Right lung (tissue), 10 donors: ENCODE results near the gene MC2R. TPM values are rescaled to one million over a fixed set of nuclear protein-coding genes. Genes with fewer than 3 reads are reported as not detected.
A peak's percentile ranks its signal among the peaks of the same experiment; 100 is the strongest.

Experiments
- DNase-seq, 2 donors: peaks; one replicate each; pipeline ENCODE4 v3.0.0-alpha.2; 2013
- long read RNA-seq, 8 donors: transcript quantifications; one replicate each; lab custom pipeline, GENCODE V29; 2026
- polyA plus RNA-seq, 5 donors: library from polyadenylated mRNA; unstranded; fragments of 120-200 nt; gene quantifications; one replicate each; pipeline versions ENCODE4 v1.2.1 to v1.2.3, GENCODE V29; 2013; ENCODE audit warnings: inconsistent platforms in 1 of 5, low replicate concordance in 1 of 5; ENCODE audit not compliant: insufficient read length in 5 of 5, insufficient read depth in 1 of 5

Gene MC2R
- polyA plus RNA-seq: not detected
- long read RNA-seq, donor 1, partial matches to known transcripts: 0 of 1 reads
- long read RNA-seq, donor 1, other reads (novel, unspliced or antisense): 0 of 1 reads
- long read RNA-seq, donor 2: 0 reads
- long read RNA-seq, donor 3: 0 reads
- long read RNA-seq, donor 4: 0 reads
- long read RNA-seq, donor 5: 0 reads
- long read RNA-seq, donor 6: 0 reads
- long read RNA-seq, donor 7: 0 reads
- long read RNA-seq, donor 8: 0 reads

- peak in 1 of 2 donors; percentile 6 for DNase-seq
Observed at GRCh38 chr18:13915391-13915790, at the start of gene MC2R. TSS of gene MC2R (minus strand) at chr18:13915536. CDS start at chr18:13885518, 30,018 bp downstream.

GRCh38 chr18:13945811-13946210 is 30.5 kb upstream of the MC2R start:
- DNase-seq: no peak

GRCh38 chr18:13943338-13943737 is 28.0 kb upstream of the MC2R start:
- no peak for DNase-seq

GRCh38 chr18:13940326-13940725 is 25.0 kb upstream of the MC2R start:
- no peak for DNase-seq

- DNase-seq: no peak
Observed at GRCh38 chr18:13934676-13935075, 19.3 kb upstream of the MC2R start.

GRCh38 chr18:13934058-13934457 is 18.7 kb upstream of the MC2R start:
- no peak for DNase-seq

GRCh38 chr18:13932285-13933025 is 17.1 kb upstream of the MC2R start:
- no peak for DNase-seq

- no peak for DNase-seq
Observed at GRCh38 chr18:13930964-13931363, 15.6 kb upstream of the MC2R start.

GRCh38 chr18:13923221-13923620 is 7.9 kb upstream of the MC2R start:
- no peak for DNase-seq

GRCh38 chr18:13918898-13919297 is 3.6 kb upstream of the MC2R start:
- DNase-seq: no peak

GRCh38 chr18:13917401-13917800 is 2.1 kb upstream of the MC2R start:
- DNase-seq: no peak

GRCh38 chr18:13916559-13916958 is 1.2 kb upstream of the MC2R start:
- no peak for DNase-seq

- peak; percentile 65 to 67 for DNase-seq
Observed at GRCh38 chr18:13915995-13916431, 677 bp upstream of the MC2R start.

GRCh38 chr18:13914756-13915155 is 580 bp downstream of the MC2R start:
- no peak for DNase-seq

- no peak for DNase-seq
Observed at GRCh38 chr18:13914170-13914569, 1.2 kb downstream of the MC2R start.

GRCh38 chr18:13913205-13913604 is 2.1 kb downstream of the MC2R start:
- no peak for DNase-seq

GRCh38 chr18:13912601-13913000 is 2.7 kb downstream of the MC2R start:
- DNase-seq: no peak

- no peak for DNase-seq
Observed at GRCh38 chr18:13910986-13911385, 4.3 kb downstream of the MC2R start.

- DNase-seq: no peak
Observed at GRCh38 chr18:13910501-13910900, 4.8 kb downstream of the MC2R start.

- DNase-seq: no peak
Observed at GRCh38 chr18:13909141-13909940, 6.0 kb downstream of the MC2R start.

GRCh38 chr18:13900633-13901032 is 14.7 kb downstream of the MC2R start:
- no peak for DNase-seq

- no peak for DNase-seq
Observed at GRCh38 chr18:13895505-13896033, 19.8 kb downstream of the MC2R start.
